UCSD-AML1 (cell line): ENCODE data around the gene TRIO.

Source experiments
- DNase-seq: peaks from one replicate; lab custom pipeline; 2025; ENCODE audit not compliant: unreplicated experiment; lab: John Stamatoyannopoulos, UW

The TRIO gene

DNA sequence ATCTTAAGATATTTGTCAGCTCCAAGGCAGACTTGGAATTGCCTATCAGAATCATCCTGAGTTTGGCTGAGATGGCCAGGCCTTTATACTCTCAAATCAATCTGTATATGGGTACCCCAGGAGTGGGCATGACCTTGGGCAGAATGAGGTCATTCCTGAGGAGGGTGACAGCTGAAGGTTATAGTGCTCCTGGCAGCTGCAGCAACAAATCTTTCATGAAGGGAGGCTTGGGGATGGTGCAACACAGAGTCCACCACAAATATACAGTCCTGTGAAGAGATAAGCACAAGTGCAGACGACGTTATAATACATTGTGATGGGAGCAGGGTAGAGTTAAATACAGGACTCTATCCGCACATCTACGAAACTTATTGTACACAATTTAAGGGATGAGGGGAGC is 21.1 kb upstream of the TRIO start:
- no peak for DNase-seq

- DNase-seq = no peak
Measured at GRCh38 chr5:14123551-14123950, 19.6 kb upstream of the TRIO start.

DNA sequence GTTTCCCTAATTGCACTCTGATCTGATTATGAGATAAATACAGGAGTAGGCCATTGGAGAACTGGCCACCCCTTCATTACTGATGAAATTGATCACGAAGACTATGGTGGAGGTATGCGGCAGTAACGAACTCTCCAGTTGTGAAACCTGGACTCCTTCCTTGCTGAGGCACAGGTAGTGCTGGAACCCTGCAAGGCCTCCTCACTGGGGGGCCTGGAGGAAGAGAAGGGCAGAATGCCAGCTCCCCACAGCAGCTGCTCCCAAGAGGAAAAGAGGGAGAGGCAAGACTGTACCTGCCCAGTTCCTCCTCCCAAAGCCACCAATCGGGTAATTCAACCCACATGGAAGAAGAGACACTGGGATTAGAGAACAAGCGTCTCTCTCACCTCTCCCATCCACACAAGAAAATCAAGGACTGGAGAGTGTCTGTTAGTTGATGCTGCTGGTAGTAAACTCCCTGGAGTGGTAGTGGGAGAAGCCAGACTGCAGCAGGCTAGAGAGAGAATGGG is 19.1 kb upstream of the TRIO start:
- DNase-seq = no peak

GRCh38 chr5:14125262-14125661 is 17.9 kb upstream of the TRIO start:
- no peak for DNase-seq

- DNase-seq = no peak
Measured at GRCh38 chr5:14127587-14127986, 15.6 kb upstream of the TRIO start.

GRCh38 chr5:14128079-14128478 is 15.1 kb upstream of the TRIO start:
- no peak for DNase-seq

DNA sequence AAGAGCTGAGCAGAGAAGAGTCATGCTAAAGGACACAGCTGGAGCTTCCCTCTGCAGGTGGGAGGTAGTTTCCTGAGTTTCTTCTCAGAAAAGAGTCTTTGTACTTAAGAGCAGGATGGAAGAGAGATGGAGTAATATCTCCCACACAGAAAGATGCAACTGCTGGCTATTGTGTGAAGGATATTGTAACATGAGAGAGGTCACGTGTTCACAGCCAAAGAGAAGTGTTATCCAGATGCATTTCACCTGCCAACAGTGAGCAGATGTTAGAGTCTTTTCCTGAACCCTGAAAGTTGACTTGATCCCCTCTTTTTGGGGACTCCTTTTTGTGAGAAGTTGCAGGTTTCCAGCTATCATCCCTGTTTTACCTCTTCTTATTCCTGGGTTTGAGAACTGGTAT is 14.0 kb upstream of the TRIO start:
- DNase-seq = no peak

DNA sequence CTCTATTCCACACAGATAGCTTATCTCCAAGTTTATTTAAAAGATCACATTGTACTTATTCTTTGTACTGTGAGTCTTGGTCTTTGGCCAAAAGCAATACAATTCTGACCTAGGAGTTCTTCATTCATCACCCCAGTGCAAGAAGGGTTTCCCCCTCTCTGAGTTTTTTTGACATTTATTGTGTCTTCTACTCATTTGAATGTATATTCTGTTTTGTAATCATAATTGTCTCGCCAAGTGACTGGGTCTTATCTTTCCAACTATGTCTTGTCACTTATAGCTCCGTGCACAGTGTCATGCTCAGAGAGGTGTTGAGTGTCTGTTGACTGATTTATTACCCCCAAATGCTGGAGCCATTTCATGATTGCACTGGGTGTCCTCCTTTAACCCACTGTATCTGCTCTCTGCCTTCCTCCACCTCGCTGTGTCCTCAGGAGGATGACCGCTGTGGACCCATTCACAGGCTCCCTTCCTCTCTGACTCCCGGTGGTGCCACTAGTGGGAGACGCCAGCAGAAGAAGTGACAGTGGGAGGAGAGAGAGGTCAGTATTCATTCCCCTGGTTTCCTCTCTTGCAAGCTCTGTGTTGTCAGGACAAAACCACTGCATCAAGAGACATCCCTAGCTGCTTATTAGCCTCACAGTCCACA is 11.2 kb upstream of the TRIO start:
- DNase-seq = no peak

DNA sequence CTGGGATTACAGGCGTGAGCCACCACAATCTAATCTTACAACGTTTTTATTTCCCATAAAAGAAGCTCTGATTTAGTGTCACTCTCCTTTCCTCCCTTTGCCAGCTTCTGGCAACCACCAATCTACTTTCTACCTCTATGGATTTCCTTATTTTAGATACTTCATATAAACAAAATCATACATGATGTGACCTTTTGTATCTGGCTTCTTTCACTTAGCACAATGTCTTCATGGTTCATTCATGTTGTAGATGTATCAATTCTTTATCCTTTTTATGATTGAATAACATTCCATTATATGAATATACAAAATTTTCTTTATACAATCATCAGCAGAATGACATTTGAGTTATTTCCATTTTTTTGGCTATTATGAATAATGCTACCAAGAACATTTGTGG is 9.7 kb upstream of the TRIO start:
- DNase-seq = no peak

- DNase-seq = no peak
Measured at GRCh38 chr5:14134083-14134482, 9.1 kb upstream of the TRIO start.

DNA sequence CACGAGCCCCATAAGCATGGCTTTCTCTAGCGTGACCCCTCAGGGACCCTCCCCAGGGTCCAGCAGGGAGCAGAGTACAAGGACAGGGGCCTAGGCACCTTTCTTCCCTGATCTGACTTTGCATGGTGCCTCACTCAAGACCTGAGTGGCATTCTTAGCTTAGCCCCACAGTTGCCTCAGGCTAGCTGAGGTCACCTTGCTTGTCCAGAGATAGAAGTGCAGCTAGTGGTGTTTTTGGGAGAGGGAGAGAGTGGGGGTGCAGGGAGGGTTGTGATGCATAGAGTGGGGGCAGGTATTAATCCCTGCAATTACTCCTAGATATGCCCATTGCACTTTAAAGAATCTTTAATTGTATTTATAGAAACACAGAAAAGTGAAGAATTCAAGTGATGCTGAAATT is 8.4 kb upstream of the TRIO start:
- DNase-seq = no peak

DNA sequence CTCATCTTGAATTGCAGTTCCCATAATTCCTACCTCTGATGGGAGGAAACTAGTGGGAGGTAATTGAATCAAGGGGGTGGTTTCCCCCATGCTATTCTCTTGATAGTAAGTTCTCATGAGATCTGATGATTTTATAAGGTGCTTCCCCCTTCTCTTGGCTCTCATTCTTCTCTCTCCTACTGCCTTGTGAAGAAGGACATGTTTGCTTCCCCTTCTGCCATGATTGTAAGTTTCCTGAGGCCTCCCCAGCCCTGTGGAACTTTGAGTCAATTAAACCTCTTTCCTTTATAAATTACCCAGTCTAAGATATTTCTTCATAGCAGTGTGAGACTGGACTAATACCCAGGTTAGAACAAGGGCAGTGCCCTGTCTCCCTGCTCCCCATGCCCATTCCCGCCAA is 7.5 kb upstream of the TRIO start:
- DNase-seq = no peak

GRCh38 chr5:14136228-14136627 is 6.9 kb upstream of the TRIO start:
- no peak for DNase-seq

DNA sequence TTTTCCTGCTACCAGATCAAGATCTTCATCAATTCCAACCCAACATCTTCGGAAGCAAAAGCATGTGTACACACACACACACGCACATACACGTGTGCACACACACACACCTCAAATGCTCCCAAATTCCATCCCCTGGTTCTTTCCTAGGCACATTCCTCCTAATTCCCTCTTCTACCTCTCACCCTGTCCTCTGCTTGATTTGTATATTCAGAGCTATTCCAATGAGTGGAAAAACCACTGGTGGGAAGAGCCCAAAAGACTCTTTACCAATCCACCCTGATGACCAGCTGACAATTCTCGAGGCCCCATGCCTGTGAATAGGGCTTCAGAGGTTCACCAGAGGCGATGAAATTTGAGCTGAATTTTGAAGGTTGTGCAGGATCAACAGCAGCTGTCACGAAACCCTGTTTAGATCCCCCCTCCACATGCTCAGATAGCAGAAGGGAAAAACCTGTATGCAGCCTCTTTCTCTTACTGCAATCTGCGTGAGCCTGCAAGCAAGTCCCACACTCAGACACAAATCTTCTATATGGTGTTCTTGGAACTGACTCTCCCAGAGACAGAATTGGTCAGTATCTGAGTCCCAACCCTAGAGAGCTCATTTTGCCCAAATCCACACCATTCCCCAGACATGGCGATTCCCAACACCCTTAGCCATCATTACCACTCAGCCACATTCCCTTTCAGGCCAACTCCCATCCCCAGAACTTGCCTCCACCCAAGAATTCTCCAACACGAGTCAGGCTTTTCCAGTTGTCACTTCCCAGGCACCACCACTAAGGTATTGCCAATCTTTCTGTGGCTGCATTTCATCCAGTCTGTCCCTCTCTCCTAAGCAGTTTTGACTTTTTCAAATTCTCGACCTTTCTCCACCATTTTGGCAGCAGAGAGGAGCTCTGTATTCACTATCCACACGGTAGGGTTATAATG is 4.3 kb upstream of the TRIO start:
- DNase-seq = no peak

- no peak for DNase-seq
Measured at GRCh38 chr5:14141764-14142163, 1.4 kb upstream of the TRIO start.

DNA sequence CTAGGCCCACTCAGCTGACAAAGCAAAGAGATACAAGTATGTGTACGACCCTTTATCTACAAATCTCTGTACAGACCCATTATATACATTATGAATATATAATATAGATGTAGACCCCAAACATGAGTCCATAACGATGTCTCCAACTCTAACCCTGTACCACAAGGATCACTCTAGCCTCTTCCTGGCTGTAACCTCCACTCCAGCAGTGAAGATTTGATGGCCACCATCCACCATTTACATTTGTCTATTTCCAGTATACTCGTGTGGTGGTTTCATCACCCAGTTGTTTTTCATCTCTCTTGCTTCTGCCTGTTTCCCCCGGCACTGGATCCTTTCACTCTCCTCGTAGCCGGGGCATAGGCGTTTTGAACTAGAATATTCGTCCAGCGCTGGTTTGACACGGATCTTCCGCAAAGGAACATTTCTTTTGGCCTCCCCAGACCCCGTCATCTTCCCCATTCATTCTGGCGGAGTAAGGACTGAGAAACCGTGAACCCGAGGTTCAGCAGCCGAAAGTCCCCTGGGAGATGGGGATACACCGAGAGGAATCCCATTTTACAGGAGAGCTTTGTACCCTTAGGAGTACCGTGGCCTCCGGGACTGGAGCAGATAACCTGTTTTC is 828 bp upstream of the TRIO start:
- no peak for DNase-seq

DNA sequence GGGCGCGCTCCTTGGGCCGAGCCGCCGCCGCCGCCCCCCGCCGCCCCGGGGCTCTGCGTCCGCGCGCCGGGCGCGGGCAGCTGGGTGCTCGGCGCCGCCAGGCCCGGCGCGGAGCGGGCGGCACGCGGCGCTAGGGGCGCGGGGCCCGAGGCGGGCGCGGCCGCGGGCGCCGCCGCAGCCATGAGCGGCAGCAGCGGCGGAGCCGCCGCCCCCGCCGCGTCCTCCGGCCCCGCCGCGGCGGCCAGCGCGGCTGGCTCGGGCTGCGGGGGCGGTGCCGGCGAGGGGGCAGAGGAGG is 351 bp downstream of the TRIO start:
- DNase-seq = no peak

DNA sequence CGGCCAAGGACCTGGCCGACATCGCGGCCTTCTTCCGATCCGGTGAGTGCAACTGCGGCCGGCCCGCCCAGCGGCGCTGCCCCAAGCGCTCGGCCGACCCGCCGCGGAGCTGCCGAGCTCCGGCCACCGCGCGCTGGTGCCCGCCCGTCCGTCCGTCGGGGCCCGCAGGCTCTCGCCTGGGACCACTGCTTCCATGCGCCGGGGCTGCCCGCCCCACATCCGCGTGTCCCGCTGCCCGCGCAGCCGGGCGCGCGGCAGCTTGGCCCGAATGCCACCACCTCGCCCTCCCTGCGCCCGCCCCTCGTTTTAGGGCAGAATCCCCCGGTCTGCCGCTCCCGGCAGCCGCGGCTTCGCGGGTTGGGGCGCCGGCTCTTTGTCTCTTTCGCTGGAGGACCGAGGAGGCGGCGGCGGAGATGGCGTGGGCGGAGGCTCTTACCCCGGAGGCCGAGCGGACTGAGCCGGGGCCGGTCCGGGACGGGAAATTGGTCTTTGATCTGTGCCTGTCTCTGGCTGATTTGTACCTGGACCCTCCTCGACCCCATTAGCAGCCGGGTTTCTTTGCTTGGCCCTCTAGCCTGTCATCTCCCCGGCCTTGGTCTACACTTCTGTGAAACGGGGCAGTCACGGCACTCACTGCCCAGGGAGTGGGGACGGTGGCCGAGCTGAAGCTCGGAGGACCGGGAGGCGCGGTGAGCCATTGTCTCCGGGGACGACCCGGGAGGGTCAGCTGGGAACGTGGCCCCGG is 871 bp downstream of the TRIO start:
- peak; percentile 55 for DNase-seq

DNA sequence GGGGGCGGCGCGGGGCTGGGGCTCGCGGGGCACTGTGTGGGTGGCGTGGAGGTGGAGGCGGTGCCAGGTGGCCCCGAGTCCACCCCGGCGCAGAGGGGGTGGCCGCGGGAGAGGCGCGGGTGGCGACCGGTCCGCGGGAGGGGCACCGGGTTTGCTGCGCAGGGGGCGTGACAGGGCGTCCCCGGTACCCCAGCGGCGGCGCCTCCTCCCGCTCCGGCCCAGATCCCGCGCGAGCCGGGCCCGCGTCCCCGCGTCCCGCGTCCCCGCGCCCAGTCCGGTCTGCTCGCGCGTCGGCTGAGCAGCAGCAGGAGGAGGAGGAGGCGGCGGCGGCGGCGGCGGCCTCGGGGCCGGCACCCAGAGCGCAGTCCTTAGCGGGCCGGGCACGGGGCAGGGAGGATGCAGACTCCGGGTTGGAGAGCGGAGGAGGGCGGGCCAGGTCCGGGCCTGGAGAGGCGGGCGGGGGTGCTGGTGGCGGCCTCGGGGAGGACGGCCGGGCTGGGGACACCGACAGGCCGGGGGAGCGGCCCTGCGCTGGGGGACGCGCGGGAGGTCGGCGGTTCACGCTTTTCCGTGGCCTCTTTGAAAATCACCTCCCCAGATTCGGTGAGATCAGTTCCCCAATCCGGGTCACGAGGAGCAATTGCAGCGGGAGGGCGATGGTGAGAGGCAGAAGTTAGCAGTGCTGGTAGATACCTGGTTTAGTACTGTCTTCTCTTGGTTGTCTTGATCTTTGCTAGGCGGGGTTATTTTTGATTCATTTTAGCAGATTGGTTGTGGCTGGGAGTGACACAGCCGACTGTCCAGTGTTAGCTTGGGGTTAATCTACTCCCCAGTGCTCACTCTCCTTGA is 1.7 kb downstream of the TRIO start:
- DNase-seq = peak; percentile 64
